GM12878 (cell line): ENCODE data around the gene ATP2C2. TPM values are rescaled to one million over a fixed set of nuclear protein-coding genes. Genes with fewer than 3 reads are reported as not detected.

Source experiments
- ATAC-seq: fragments of 200-7000 bp; cut with Tn5 transposase; 3 replicates; pipeline ENCODE4 v1.9.1; 2020; ENCODE audit warnings: mild to moderate bottlenecking, moderate library complexity
- BruUV-seq: library from RNA; stranded (reverse); fragments of 400-500 nt; replicated peaks from 2 replicates; lab custom pipeline; 2021; lab: Mats Ljungman, UMichigan
- CTCF ChIA-PET: fragments of 300-600 bp; sonication (Branson Sonifier 250); formaldehyde crosslinking; extraction: SDS; loops from one replicate; lab custom pipeline; 2021; ENCODE audit warnings: inconsistent platforms; lab: Yijun Ruan, JAX
- POLR2A ChIA-PET: fragments of 350-600 bp; formaldehyde crosslinking; extraction: SDS; loops from one replicate; lab custom pipeline; 2021; ENCODE audit warnings: inconsistent platforms; lab: Charles Lee
- RAD21 ChIA-PET: fragments of 300-600 bp; sonication (Branson Sonifier 250); formaldehyde crosslinking; loops from one replicate; lab custom pipeline; 2023; ENCODE audit warnings: antibody characterized with exemption; ENCODE audit not compliant: unreplicated experiment; lab: Charles Lee
- SMC1A ChIA-PET: fragments of 300-600 bp; sonication (Branson Sonifier 250); formaldehyde crosslinking; loops from one replicate; lab custom pipeline; 2023; ENCODE audit not compliant: unreplicated experiment, uncharacterized antibody; lab: Charles Lee
- DNase-seq: peaks from one replicate; pipeline ENCODE4 v3.0.0-alpha.2; 2011; ENCODE audit warnings: low read depth, low spot score
- FAIRE-seq: peaks from 3 replicates; lab custom pipeline; 2011; peaks lifted over from hg19 to GRCh38; lab: Jason Lieb, UNC
- H2AFZ ChIP-seq: 2 replicates; pipeline ENCODE4 v1.6.0; 2011; ENCODE audit warnings: low read depth, low read length, control low read depth; ENCODE audit not compliant: control insufficient read depth
- H3K27ac ChIP-seq: 2 replicates; pipeline ENCODE4 v1.5.1; 2011; ENCODE audit warnings: control low read depth; ENCODE audit not compliant: control insufficient read depth, insufficient read depth
- H3K27me3 ChIP-seq, 2 experiments: replicated peaks in 1 of 2; 2 replicates each; pipeline versions ENCODE4 v1.6.0 to v1.6.1; 2011; ENCODE audit warnings: low read length in 1 of 2; ENCODE audit not compliant: control insufficient read depth in 2 of 2, insufficient read depth in 2 of 2
- H3K36me3 ChIP-seq, 2 experiments: 2 replicates each; pipeline ENCODE4 v1.5.1; 2011; ENCODE audit warnings: low read length in 1 of 2; ENCODE audit not compliant: control insufficient read depth in 2 of 2, insufficient read depth in 2 of 2
- H3K4me1 ChIP-seq: 2 replicates; pipeline ENCODE4 v1.6.1; 2011; ENCODE audit warnings: mild to moderate bottlenecking, low read length, moderate library complexity, mixed read lengths; ENCODE audit not compliant: control insufficient read depth, insufficient read depth
- H3K4me2 ChIP-seq: 2 replicates; pipeline ENCODE4 v1.6.0; 2011; ENCODE audit warnings: control low read depth; ENCODE audit not compliant: control insufficient read depth, insufficient read depth
- H3K4me3 ChIP-seq: fragments of 200-600 bp; sonication (generic); 2 replicates; pipeline ENCODE4 v1.5.1; 2016
- H3K79me2 ChIP-seq: 2 replicates; pipeline ENCODE4 v1.6.0; 2011; ENCODE audit warnings: low read length; ENCODE audit not compliant: control insufficient read depth, insufficient read depth
- H3K9ac ChIP-seq: 2 replicates; pipeline ENCODE4 v1.8.0; 2011; ENCODE audit warnings: low read length, control low read depth, mixed read lengths; ENCODE audit not compliant: control insufficient read depth, insufficient read depth
- H3K9me3 ChIP-seq: replicated peaks from 3 replicates; pipeline ENCODE4 v1.5.1; 2011; ENCODE audit warnings: mild to moderate bottlenecking, low read length; ENCODE audit not compliant: control insufficient read depth, insufficient read depth
- H4K20me1 ChIP-seq: 2 replicates; pipeline ENCODE4 v1.6.0; 2011; ENCODE audit not compliant: control insufficient read depth, insufficient read depth
- CBX3 ChIP-seq: fragments of 200-600 bp; sonication (generic); IDR thresholded peaks from 2 replicates; pipeline ENCODE4 v1.6.1; 2016; ENCODE audit warnings: low read depth, borderline replicate concordance
- LARP7 ChIP-seq: fragments of 450-650 bp; IDR thresholded peaks from 2 replicates; pipeline ENCODE4 v1.6.1; 2017; ENCODE audit warnings: mild to moderate bottlenecking
- MYB ChIP-seq: fragments of 150-350 bp; IDR thresholded peaks from 2 replicates; pipeline ENCODE4 v1.6.1; 2014; ENCODE audit warnings: mild to moderate bottlenecking, low read depth, low read length, borderline replicate concordance
- NFIC ChIP-seq: IDR thresholded peaks from 2 replicates; pipeline ENCODE4 v1.6.1; 2012; ENCODE audit warnings: low read depth, mild to moderate bottlenecking, inconsistent platforms, low read length, moderate library complexity
- WRNIP1 ChIP-seq: IDR thresholded peaks from 2 replicates; pipeline ENCODE4 v1.6.1; 2011; ENCODE audit warnings: low read depth, low read length, improper control_type of control experiment, borderline replicate concordance
- YBX1 ChIP-seq: fragments of 450-650 bp; IDR thresholded peaks from 2 replicates; pipeline ENCODE4 v1.6.1; 2016; ENCODE audit warnings: antibody characterized with exemption
- ZNF207 ChIP-seq: fragments of 450-650 bp; IDR thresholded peaks from 2 replicates; pipeline ENCODE4 v1.6.1; 2014; ENCODE audit warnings: antibody characterized with exemption, mild to moderate bottlenecking, borderline replicate concordance
- ZNF592 ChIP-seq: fragments of 450-650 bp; IDR thresholded peaks from 2 replicates; pipeline ENCODE4 v1.6.1; 2017; ENCODE audit warnings: mild to moderate bottlenecking, moderate library complexity
- WGBS: methylation state at CpG from one replicate; pipeline ENCODE4 v1.1.6; 2016; ENCODE audit warnings: low lambda C conversion rate; ENCODE audit not compliant: insufficient replicate concordance, insufficient coverage; ENCODE audit errors: missing lambda C conversion rate; 5-methylcytosine and 5-hydroxymethylcytosine counted together
- in situ Hi-C: fragments of 300-500 bp; cut with MboI; formaldehyde crosslinking; loops from 9 replicates; pipeline ENCODE4 v1.14.3; 2018; ENCODE audit warnings: mixed read lengths
- intact Hi-C: fragments of 100-400 bp; cut with micrococcal nuclease; formaldehyde crosslinking; loops from one replicate; pipeline ENCODE4 v1.14.2; 2022; ENCODE audit not compliant: unreplicated experiment
- polyA plus RNA-seq, 11 experiments: library from polyadenylated mRNA; depleted of rRNA in 4 of 11; unstranded in 6 of 11; stranded (reverse) in 5 of 11; fragments of >200 nt; fragmentation: Nextera tagmentation in 4 of 11; fragmentation: Illumina TruSeq in 1 of 11; extraction: Ambion mirVana in 4 of 11; extraction: Trizol in 1 of 11; gene quantifications; 1 replicate in 1 of 11; 2 replicates in 10 of 11; pipeline versions ENCODE4 v1.2.1 to v1.2.3, GENCODE V29; 2011 to 2016; ENCODE audit warnings: inconsistent platforms in 2 of 11, missing spikeins in 2 of 11, low read depth in 1 of 11
- total RNA-seq, 4 experiments: library from RNA; depleted of rRNA in 3 of 4; stranded (reverse); fragments of >200 nt in 3 of 4; fragmentation: Illumina TruSeq in 1 of 4; extraction: Trizol in 1 of 4; gene quantifications; 2 replicates each; pipeline versions ENCODE4 v1.2.1 to v1.2.3, GENCODE V29; 2013 to 2021
- TF ChIP-seq, protein P1 (sequence below): fragments of 150-350 bp; IDR thresholded peaks from 2 replicates; pipeline ENCODE4 v1.6.1; 2016; ENCODE audit warnings: low read depth, low read length

Gene ATP2C2
- total and polyA plus RNA-seq, 10 of the 15 experiments (the other 5 are each of a cell fraction or from before 2014, with no cell fraction given), result 0.05 to 0.19 TPM; not detected in 8

DNA sequence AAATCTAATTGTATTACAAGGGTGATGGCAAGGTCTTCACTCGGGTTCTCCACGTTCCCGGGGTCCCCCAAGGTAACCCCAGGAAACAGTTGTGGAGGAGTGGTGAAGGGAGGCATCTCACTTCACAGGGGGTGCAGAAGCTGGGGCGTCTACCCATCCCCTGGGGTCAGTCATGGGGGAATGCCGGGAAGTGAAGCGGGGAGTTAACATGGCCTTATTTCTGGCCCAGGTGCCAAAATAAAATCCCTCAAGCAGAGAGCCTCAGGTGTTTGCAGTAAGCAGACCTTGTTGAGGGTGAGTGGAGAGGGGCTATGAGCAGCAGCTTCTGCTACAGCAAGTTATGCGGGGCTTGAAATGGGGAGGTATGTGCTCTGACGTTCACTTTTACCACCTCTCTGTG lies 9.0 kb upstream of the ATP2C2 start:
- Histone ChIP-seq H3K9me3 (no peaks in the 10 kb centered on the region; the same call in 2 of the 3 replicates), H3K4me1 (no peaks in the 10 kb centered on the region), H4K20me1 (no peaks in the 10 kb centered on the region), H3K36me3 (no peaks in the 10 kb centered on the region), H3K27ac (no peak overlapping the region), H3K27me3 (no peaks in the 10 kb centered on the region; a peak in 1 of 4 replicates), H3K4me3 (no peak overlapping the region), H3K4me2 (no peak overlapping the region), H3K79me2 (no peaks in the 10 kb centered on the region), H2AFZ (no peak overlapping the region), H3K9ac (no peak overlapping the region)
- SMC1A ChIA-PET, result no interaction called here
- POLR2A ChIA-PET, result no interaction called here
- CTCF ChIA-PET, result interaction anchor here (0.6 kb wide), 1 partner anchor 25 kb away, joined by 3 read pairs; no protein-coding TSS in a partner anchor
- in situ Hi-C loops, result no loop called here
- 2% methylated on average over 8 of the region's 8 CpGs for WGBS
- FAIRE-seq (no peak), ATAC-seq (no peak), DNase-seq (no peak)
- RAD21 ChIA-PET, result no interaction called here
- TF ChIP-seq YBX1, result no peak
- no peak for TF ChIP-seq NFIC
- no peak for TF ChIP-seq CBX3
- no peak for TF ChIP-seq ZNF592
- no peak for TF ChIP-seq LARP7
- TF ChIP-seq ZNF207, result no peak
- TF ChIP-seq, protein P1, sequence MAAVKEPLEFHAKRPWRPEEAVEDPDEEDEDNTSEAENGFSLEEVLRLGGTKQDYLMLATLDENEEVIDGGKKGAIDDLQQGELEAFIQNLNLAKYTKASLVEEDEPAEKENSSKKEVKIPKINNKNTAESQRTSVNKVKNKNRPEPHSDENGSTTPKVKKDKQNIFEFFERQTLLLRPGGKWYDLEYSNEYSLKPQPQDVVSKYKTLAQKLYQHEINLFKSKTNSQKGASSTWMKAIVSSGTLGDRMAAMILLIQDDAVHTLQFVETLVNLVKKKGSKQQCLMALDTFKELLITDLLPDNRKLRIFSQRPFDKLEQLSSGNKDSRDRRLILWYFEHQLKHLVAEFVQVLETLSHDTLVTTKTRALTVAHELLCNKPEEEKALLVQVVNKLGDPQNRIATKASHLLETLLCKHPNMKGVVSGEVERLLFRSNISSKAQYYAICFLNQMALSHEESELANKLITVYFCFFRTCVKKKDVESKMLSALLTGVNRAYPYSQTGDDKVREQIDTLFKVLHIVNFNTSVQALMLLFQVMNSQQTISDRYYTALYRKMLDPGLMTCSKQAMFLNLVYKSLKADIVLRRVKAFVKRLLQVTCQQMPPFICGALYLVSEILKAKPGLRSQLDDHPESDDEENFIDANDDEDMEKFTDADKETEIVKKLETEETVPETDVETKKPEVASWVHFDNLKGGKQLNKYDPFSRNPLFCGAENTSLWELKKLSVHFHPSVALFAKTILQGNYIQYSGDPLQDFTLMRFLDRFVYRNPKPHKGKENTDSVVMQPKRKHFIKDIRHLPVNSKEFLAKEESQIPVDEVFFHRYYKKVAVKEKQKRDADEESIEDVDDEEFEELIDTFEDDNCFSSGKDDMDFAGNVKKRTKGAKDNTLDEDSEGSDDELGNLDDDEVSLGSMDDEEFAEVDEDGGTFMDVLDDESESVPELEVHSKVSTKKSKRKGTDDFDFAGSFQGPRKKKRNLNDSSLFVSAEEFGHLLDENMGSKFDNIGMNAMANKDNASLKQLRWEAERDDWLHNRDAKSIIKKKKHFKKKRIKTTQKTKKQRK, result no peak
- TF ChIP-seq WRNIP1, result no peak
- TF ChIP-seq MYB, result no peak
- intact Hi-C loops, result no loop called here
- no TSS peak for BruUV-seq
